Suppressor macrophage treated with lipopolysaccharide for 4 hours (primary cell): ENCODE results near the gene EYS.
"Not testable (repeated sequence)": the region's sequence is repeated elsewhere in the genome, so short reads cannot be mapped to it uniquely, and the experiment has no call there.

Source experiments
- DNase-seq: peaks from one replicate; pipeline ENCODE4 v3.0.0-alpha.2; 2020

The EYS gene

GRCh38 chr6:64084185-64084663 lies 1622.8 kb downstream of the EYS start:
- no peak for DNase-seq

DNA sequence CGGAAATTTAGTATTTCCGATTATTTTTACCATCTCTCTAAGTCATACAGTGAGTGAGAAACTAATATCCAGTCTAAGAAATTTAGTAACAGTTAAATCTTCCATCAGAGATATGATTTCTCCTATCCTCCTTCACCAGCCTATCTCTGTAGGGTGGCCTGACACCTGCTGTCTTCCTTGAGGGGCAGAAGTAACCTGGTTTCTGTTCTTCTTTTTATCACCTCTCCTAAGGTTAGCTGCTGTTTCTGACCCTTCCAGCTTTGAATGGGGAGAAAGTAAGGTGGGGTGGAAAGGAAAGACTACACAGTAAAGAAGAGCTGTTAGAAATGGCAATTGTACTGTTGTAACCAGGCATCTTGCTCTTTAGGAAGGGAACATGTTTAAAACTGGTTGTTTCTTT lies 1623.8 kb downstream of the EYS start:
- DNase-seq: no peak

DNA sequence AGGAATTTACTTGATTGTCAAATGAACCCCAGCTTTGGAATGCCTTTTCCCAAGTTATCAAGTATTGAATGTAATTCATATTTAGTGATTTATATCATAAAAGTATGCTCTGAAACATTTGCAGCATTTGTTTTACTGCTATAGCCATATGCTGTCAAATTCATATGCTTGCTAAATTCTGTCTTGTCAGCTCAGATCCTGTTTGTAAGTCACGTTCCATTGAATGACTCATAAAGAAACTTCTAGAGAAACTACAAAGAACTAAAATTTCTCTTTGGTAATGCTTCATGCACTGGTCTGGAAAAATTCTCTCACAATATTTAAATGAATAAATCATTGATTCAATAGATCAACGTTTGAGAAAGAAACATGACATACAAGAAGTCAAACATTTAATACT lies 1625.6 kb downstream of the EYS start:
- no peak for DNase-seq

- DNase-seq: no peak
These were observed 1632.0 kb downstream of the EYS start for GRCh38 chr6:64074981-64075380.

GRCh38 chr6:64072686-64073085 lies 1634.3 kb downstream of the EYS start:
- DNase-seq: no peak

- no peak for DNase-seq
These were observed 1642.1 kb downstream of the EYS start for GRCh38 chr6:64064919-64065318.

DNA sequence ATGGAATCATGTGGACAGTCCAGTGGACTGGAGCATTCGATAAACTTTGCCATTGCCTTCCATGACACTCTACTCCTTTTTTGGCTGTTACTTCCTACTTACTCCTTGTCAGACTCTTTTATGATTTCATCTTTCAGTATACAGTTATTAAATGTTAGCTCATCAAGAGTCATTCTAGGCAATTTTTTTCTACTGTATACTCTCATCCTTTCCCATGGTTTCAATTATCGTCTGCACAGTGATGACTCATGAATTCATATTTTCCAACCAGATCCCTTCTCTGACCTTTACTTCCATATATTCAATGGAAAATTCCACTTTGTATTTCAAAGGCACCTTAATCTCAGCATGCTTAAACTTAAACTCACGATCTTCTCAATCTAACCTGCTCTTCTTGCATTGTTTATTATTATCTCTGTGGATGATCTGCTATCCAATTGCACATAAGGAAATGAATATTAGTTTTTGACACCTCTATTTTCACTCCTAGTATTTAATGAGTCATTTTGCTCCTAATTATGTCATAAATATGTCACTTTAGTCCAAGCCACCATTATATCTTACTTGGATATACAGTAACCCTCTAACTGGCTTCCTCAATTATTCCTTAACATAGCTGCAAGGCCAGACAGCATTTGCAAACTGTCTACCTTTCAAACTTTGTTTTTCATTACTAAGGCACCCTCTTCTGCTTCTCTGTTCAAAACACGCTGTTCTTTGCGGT lies 1643.9 kb downstream of the EYS start:
- no peak for DNase-seq

GRCh38 chr6:64054861-64055260 lies 1652.2 kb downstream of the EYS start:
- DNase-seq: no peak

DNA sequence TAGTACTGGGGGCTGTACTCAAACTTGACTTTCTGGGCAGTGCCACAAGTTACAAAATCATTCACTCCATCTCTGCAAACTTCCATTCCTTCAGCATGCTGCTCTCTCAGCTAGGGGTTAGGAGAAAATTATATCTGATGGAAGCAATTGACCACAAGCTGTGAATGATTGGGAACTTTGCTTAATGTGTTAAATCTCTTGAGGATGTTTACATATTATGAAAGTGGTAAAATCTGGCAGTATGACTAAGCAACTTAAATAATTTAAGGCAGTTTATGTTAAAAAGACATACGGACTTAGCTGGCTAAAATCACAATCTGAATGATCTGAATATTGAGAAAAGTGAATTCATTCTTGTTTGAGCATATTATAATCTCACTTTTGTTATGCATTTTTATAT lies 1656.4 kb downstream of the EYS start:
- DNase-seq: no peak

GRCh38 chr6:64049736-64050135 lies 1657.3 kb downstream of the EYS start:
- DNase-seq: no peak

GRCh38 chr6:64046746-64047208 lies 1660.2 kb downstream of the EYS start:
- DNase-seq: no peak

- no peak for DNase-seq
These were observed 1665.7 kb downstream of the EYS start for GRCh38 chr6:64041373-64041772.

GRCh38 chr6:64040113-64040512 lies 1666.9 kb downstream of the EYS start:
- no peak for DNase-seq

DNA sequence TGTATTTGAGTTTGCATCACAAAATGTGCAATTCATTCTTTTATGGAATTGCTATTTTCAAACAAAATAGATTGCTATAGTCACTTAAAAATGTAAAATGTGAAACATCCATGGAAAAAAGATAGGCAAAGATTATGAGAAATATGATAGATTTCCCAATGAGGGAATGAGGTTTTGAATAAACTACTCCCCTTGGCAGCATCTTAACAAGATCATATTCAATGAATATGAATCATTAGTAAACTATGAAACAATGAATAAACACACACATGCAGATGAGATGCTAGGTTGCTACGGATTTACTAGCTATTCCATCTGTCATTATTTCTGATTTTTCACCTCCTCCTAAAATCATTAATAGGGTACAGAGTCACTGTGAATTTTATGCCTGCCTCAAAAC lies 1669.6 kb downstream of the EYS start:
- DNase-seq: no peak

DNA sequence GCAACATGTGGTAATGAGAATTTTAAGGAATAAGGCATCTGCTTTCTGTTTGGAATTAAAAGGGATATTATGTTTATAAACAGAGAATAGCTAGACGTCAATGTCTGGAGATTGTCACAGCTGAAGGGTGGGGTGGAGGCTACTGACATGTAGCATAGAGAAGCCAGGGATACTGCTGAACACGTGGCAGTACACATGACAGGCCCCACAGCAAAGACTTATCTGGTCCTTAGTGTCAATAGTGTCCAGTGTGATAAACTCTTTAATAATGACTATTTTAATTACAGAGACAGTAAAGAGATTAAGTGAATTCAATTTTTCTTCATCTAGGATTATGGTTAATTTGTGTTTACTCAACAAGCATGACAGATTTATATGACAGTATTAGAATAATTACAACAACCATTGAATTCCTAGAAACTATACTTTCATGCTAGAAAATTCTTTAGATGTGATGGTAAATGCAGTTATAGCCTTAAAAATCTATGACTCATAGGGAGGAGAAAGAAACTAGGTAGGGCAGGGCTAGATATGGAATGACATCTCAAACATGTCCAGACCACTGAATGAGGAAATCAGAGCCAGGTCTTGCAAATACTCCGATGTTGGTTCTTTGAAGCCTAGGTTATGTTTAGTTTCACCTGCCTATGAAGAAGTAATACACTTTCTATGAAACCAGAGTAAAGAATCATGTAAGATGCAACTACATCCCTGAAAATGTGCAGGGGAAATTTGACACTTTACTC lies 1671.9 kb downstream of the EYS start:
- DNase-seq: no peak

DNA sequence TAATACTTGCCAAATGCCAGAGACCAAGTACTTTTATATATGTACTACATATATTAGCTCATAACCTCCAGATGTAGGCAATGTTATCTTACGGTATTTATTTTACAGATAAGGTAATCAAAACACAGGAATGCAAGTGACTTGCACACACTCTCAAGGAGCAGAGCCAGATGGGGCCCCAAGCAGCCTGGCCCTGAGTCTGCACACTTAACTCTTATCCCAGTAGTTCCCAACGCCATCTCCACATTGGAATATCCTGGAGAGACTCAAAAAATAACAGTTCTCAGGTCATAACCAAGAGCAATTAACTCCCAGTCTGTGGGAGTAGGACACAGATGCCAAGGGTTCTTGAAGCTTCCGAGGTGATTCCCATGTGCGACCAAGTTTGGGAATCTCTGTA lies 1672.7 kb downstream of the EYS start:
- DNase-seq: no peak

- not testable (repeated sequence) for DNase-seq
These were observed 1675.9 kb downstream of the EYS start for GRCh38 chr6:64030950-64031618.

DNA sequence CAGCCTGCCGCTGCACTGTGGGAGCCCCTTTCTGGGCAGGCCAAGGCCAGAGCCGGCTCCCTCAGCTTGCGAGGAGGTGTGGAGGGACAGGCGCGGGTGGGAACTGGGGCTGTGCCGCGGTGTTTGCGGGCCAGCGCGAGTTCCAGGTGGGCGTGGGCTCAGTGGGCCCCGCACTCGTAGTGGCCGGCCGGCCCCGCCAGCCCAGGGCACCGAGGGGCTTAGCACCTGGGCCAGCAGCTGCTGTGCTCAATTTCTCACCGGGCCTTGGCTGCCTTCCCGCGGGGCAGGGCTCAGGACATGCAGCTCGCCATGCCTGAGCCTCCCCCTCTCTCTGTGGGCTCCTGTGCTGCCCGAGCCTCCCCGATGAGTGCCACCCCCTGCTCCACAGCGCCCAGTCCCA lies 1683.3 kb downstream of the EYS start:
- DNase-seq: no peak

GRCh38 chr6:64014595-64014994 lies 1692.4 kb downstream of the EYS start:
- DNase-seq: no peak

GRCh38 chr6:64013011-64013410 lies 1694.0 kb downstream of the EYS start:
- DNase-seq: no peak

DNA sequence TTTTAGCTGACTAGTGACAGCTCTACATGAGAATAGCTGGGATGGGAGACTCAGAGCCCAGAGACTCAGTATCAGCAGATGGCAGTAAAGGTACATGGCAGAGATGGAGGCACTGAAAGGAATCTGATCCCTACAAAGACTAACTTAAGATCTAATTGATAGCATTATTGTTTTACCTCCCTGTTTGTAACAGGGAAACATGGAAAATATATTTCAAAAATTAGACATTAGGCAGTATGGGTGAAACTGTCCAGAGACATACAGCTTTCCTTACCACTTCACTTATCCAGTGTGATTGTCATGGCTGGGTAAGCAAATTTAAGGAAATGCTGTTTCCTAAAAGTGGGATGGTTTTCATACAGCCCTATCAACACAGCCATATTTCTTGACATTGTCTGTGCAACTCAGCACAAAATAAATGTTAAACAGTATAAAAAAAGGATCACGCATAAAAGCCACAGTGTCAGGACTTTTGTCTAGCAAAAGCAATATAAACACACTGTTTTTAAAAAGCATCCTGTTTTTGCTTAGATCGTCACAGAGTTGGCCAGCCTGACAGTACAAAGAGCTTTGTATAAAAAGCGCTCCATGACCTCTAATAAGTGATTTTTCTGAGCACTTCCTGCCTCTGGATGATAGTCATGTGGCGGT lies 1694.5 kb downstream of the EYS start:
- DNase-seq: no peak

- no peak for DNase-seq
These were observed 1696.4 kb downstream of the EYS start for GRCh38 chr6:64010666-64011065.

DNA sequence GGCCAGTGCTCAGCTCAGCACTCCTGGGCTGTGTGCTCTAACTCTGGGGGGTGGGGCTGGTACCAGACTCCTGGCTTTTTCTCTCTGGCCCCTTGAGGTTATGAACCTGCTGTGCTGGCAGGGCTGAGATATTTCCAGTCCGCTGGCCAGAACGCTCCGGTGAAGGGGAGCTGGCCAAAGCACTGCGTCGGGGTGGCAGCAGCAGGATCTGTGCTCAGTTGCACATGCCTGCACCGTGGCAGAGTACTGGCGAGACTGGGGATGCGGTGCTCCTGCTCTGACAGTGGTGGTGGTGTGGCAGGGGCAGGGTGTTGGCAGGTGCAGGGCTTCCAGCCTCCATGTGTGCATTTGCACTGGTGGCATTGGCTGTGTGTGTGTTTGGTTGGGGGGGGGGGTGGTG lies 1697.0 kb downstream of the EYS start:
- DNase-seq: no peak
